ENCODE results near the gene GPR183.

Gene GPR183

DNA sequence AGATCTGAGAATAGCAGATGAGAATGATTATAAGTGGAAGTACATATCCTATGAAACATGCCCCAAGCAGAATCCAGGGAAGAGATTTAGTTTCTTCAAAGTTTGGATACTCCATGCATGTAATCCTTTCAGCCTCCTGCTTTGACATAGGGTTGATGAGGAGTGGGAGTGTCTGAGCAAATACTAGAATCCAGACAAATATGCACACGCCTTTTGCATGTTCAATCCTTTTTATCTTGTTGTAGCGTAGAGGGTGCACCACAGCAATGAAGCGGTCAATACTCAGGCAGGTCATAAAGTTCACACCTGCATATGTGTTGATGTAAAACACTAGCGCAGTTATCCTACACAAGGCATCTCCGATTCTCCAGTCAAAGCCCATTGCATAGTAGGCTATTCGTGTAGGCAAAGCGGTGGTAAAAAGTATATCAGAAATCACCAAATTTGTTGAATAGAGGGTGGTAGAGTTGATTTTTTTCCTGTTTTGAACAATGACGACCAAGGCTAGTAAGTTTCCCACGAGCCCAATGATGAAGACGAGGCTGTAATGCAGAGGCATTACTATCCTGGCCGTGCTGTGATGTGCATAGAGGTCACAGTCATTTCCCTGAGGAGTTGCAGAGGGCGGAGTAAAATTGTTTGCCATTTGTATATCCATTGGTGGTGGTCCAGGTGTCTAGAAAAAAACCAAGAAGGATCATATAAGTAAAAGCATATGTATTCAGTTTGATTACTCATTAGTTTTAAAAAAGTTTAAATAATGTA lies 11.5 kb downstream of the GPR183 start:
- FAIRE-seq (no peak), DNase-seq (ENCODE audit: low spot score) (no peak)

- FAIRE-seq: no peak
Observed at GRCh38 chr13:99294958-99295357, 12.2 kb downstream of the GPR183 start.

DNA sequence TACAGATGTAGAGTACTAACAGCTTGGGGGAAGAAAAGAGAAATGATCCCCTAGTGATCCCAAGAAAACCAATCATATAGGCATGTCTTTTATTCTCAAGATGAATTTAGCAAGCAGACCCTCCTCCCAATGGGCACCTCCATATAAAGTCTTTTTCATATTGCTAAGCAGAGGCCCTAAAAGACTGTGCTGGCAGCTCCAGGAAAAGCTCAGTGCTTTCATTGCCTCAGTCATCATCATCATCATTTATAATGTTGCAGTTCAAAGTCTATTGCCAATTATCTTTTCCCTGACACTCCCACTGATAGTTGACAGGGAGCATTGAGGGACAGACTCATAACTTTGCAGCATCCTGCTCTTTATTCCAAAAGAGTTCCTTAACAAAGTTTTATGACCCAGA lies 13.0 kb downstream of the GPR183 start:
- FAIRE-seq: no peak
- DNase-seq (ENCODE audit: low spot score): no peak

More at GRCh38 chr13:99294958-99295357, 12.2 kb downstream of the GPR183 start:
- DNase-seq (ENCODE audit: low spot score): no peak

GRCh38 chr13:99293178-99293577 lies 14.0 kb downstream of the GPR183 start:
- no peak for DNase-seq (ENCODE audit: low spot score)
- FAIRE-seq: no peak

- no peak for DNase-seq (ENCODE audit: low spot score)
- FAIRE-seq: no peak
Observed at GRCh38 chr13:99290894-99291293, 16.3 kb downstream of the GPR183 start.

DNA sequence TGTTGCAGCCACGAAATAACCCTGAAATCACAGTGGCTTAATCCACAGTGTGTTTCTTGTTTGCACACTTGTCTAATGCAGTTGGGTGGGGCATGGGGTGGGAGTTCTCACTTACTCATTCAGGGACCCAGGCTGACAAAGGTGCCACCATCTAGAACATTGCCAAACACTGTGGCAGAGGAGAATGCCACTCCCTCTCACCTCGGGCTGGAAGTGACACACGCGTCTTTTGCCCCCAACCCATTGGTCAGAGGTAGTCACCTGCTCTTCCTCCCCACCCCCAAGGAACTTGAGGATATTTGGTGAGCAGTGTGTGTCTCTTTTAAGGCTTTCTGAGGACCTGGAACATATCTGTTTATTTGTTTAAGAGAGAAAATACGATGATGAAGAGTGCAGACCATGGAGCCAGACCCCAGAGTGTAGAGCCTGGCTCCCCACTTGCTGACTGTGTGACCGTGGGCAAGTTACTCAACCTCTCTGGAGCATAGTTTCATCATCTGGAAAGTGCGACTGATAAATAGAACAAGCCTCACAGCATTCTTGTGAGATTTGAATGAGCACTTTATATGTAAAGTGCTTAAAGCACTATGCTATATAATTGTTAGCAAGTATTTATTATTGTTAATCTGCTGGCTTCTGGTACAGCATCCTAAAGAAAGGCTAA lies 17.4 kb downstream of the GPR183 start:
- FAIRE-seq: no peak
- no peak for DNase-seq (ENCODE audit: low spot score)

- FAIRE-seq (no peak), DNase-seq (ENCODE audit: low spot score) (no peak)
Observed at GRCh38 chr13:99289271-99289670, 17.9 kb downstream of the GPR183 start.

- DNase-seq (ENCODE audit: low spot score) (no peak), FAIRE-seq (no peak)
Observed at GRCh38 chr13:99288089-99288488, 19.1 kb downstream of the GPR183 start.

DNA sequence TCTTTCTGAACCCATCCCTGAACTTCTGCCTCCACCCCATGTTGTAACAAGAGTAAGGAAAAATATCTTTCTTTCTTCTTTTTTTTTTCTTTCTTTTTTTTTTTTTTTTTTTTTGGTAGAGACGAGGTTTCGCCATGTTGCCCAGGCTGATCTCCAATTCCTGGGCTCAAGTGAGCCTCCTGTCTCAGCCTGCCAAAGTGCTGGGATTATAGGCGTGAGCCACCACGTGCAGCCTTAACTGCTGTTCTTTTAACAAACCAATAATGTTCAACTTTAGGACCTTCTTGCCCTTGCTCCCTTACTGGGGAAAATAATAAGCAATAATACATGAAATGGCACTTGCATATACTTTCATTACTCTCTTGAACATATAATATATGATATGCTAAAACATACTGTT lies 19.6 kb downstream of the GPR183 start:
- FAIRE-seq: no peak
- DNase-seq (ENCODE audit: low spot score): no peak

DNA sequence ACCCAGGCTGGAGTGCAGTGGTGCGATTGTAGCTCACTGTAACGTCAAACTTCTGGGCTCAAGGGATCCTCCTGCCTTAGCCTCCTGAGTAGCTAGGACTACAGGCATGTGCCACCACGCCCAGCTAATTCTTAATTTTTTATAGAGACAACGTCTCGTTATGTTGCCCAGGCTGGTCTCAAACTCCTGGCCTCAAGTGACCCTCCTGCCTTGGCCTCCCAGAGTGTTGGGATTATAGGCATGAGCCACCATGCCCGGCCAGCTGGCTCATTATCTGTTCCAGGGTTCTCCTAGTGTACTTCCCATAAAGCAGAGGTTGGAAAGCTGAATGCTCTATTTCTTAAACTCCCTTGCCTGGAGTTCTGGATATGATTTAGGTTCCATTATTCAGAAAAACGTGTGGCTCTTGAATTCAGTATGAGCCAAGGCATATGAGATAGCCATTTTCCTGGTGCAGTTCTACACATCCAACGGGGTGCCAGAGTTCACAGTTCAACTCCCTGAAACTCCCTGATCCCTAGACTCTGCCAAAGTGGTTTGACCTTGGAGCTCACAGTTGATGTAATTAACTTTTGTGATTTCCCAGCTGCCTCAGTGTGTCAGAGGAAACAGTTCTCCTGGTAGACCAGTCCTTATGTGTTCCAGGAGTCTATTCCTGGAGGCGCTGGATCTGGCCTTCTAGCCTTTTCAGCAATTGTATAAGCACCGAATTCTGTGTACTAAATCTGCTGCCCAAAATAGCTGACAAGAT lies 21.6 kb downstream of the GPR183 start:
- DNase-seq (ENCODE audit: low spot score) (no peak), FAIRE-seq (no peak)

GRCh38 chr13:99282264-99283231 lies 24.7 kb downstream of the GPR183 start:
- DNase-seq (ENCODE audit: low spot score) (no peak), FAIRE-seq (no peak)

GRCh38 chr13:99281811-99282263 lies 25.4 kb downstream of the GPR183 start:
- FAIRE-seq (no peak), DNase-seq (ENCODE audit: low spot score) (no peak)

- DNase-seq (ENCODE audit: low spot score) (no peak), FAIRE-seq (no peak)
Observed at GRCh38 chr13:99280166-99280565, 27.0 kb downstream of the GPR183 start.

DNA sequence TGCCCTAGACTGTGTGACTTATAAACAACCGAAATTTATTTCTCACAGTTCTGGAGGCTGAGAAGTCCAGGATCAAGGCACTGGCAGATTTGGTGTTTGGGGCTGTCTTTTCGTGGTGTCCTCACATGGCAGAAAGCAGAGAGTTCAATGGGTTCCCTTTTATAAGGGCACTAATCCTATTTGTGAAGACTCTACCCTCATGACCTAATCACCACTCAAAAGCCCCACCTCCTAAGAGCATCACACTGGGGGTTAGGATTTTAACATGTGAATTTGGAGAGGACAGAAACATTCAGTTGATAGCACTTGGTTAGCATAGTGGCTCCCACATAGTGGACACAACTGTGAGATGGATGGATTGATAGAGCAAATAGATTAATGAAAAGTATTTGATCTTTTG lies 27.6 kb downstream of the GPR183 start:
- no peak for DNase-seq (ENCODE audit: low spot score)
- FAIRE-seq: no peak

- FAIRE-seq (no peak), DNase-seq (ENCODE audit: low spot score) (no peak)
Observed at GRCh38 chr13:99278843-99279242, 28.4 kb downstream of the GPR183 start.

DNA sequence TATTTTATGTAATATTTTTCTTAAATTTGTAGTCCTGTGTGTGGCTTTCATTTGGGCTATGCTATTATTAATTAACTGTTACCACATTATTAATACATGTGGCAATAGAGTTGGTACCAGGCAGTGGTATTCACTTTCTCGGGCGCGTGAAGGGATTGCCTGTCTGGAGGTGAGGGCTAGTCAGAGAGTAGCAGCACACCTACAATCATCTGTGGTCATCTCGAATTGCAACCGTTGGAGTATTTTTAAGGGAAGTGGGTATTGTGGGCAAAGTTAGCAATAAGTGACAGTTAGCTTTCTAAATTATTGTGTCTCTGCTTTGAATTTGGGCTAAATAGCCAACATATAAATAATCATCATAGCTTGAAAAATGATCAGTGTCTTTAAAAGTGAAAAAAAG lies 29.0 kb downstream of the GPR183 start:
- FAIRE-seq (no peak), DNase-seq (ENCODE audit: low spot score) (no peak)

DNA sequence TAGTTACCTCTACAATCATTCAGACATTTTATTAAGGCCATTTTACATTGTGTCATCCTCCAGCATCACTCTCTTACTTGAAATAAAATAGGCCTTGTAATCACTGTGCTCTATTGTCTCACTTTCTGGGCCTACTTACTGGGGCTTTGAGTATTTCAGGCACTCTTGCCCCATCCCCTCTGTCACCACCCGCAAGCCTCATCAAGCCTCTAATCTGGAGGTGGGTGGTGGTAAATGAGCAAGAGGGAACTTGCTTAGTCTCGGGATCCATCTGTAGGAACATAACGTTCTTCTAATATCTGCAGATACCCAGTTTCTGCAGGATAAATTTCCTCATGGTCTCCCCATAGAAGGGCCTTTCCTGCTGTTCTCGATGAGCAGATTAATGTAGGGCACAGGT lies 29.6 kb downstream of the GPR183 start:
- DNase-seq (ENCODE audit: low spot score) (no peak), FAIRE-seq (no peak)

- DNase-seq (ENCODE audit: low spot score): no peak
- FAIRE-seq: no peak
Observed at GRCh38 chr13:99276706-99277105, 30.5 kb downstream of the GPR183 start.

DNA sequence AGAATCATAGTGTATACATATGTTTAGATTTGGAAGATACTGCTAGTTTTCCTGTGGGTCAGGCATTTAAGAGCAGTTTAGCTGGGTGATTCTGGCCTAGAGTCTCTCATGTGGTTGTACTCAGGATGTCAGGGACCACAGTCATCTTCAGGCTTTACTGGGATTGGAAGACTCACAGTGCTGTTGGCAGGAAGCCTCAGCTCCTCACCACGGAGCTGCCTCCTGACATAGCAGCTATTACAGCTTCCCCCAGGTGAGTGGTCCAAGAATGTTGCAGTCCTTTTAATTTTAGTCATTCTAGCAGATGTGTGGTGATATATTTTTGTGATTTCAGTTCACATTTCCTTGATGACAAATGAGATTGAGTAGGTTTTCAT lies 32.1 kb downstream of the GPR183 start:
- DNase-seq (ENCODE audit: low spot score) (no peak), FAIRE-seq (no peak)

GRCh38 chr13:99273128-99273527 lies 34.1 kb downstream of the GPR183 start:
- FAIRE-seq (no peak), DNase-seq (ENCODE audit: low spot score) (no peak)

GRCh38 chr13:99272481-99272880 lies 34.7 kb downstream of the GPR183 start:
- no peak for FAIRE-seq

More at GRCh38 chr13:99272481-99272880, 34.7 kb downstream of the GPR183 start:
- no peak for DNase-seq (ENCODE audit: low spot score)
